Activated CD4-positive, alpha-beta T cell treated with anti-CD3 and anti-CD28 coated beads for 36 hours (primary cell): ENCODE measurements around the gene ABCA9. TPM values are rescaled to one million over a fixed set of nuclear protein-coding genes. Genes with fewer than 3 reads are reported as not detected.

ENCODE experiments used
- ATAC-seq: fragments of 200-7000 bp; cut with Tn5 transposase; one replicate; pipeline ENCODE4 v1.10.0; 2021; ENCODE audit warnings: mild to moderate bottlenecking, moderate library complexity
- CTCF ChIA-PET: fragments of 350-600 bp; sonication (Branson Sonifier 250); formaldehyde crosslinking; loops from one replicate; lab custom pipeline; 2021; ENCODE audit warnings: antibody characterized with exemption; lab: Charles Lee
- POLR2A ChIA-PET: fragments of 350-600 bp; sonication (Branson Sonifier 250); formaldehyde crosslinking; loops from one replicate; lab custom pipeline; 2021; ENCODE audit warnings: antibody characterized with exemption, inconsistent platforms; lab: Charles Lee
- DNase-seq: peaks from one replicate; pipeline ENCODE4 v3.0.0-alpha.2; 2020
- H3K27ac Mint-ChIP-seq: one replicate; pipeline ENCODE4 v1.8.0; 2021; ENCODE audit warnings: mixed read lengths
- H3K27me3 Mint-ChIP-seq: one replicate; pipeline ENCODE4 v1.8.0; 2021; ENCODE audit warnings: mixed read lengths
- H3K36me3 Mint-ChIP-seq: one replicate; pipeline ENCODE4 v1.8.0; 2021; ENCODE audit warnings: low read depth, mixed read lengths
- H3K4me1 Mint-ChIP-seq: one replicate; pipeline ENCODE4 v1.8.0; 2021; ENCODE audit warnings: mixed read lengths
- H3K4me3 Mint-ChIP-seq: one replicate; pipeline ENCODE4 v1.8.0; 2021; ENCODE audit warnings: mild to moderate bottlenecking, moderate library complexity, mixed read lengths
- H3K9me3 Mint-ChIP-seq: one replicate; pipeline ENCODE4 v1.8.0; 2021; ENCODE audit warnings: low read depth, mixed read lengths
- intact Hi-C, 2 experiments: fragments of 100-400 bp; cut with DNase I in 1 of 2; cut with micrococcal nuclease in 1 of 2; formaldehyde crosslinking; loops; one replicate each; pipeline versions ENCODE4 v1.14.2 to v1.15.1; 2022 to 2024; cut with DNase I, micrococcal nuclease
- total RNA-seq, 2 experiments: library from RNA; stranded (reverse); gene quantifications; one replicate each; pipeline ENCODE4 v1.2.3, GENCODE V29; 2021

Gene ABCA9
- total RNA-seq, 2 experiments from 2014 or later, result not detected

DNA sequence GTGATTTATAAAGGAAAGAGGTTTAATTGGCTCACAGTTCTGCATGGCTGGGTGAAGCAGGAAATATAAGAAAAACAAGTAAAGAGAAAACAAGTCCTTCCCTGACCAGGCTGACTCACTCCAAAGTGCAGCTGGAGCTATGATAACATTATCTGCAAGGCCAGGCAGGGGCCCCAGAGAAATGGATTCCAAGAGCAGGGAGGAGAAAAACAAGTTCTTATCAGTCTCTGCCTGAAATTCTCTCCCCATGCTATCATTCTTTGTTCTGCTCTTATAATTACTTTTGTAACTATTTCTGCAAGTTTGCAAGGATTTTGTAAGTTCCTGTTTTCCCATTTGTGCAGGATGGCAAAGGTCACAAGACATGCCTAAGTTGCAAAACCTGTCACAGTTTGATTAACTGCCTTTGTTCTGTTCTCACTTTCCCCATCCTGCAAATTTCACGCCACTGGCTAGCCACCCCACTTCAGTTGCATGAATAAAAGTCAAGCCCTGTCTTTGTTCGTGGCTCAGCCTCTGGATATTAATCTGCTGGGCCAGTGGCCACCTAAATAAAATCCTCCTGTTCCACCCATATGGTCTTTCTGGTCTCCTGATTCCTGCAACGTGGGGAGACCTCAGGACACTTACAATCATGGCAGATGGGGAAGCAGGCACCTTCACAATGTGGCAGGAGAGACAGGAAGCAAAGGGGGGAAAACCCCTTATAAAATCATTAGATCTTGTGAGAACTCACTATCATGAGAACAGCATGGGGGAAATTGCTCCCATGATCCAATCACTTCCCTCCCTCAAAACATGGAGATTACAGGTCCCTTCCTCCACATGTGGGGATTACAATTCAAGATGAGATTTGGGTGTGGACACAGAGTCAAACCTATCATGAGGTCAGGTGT, 13.1 kb downstream of the ABCA9 start:
- ChIA-PET POLR2A (no interaction called here), CTCF (no interaction called here)
- H3K27me3 Mint-ChIP-seq, result peaks cover 7% of the 10 kb centered on the region
- H3K36me3 Mint-ChIP-seq, result no peaks in the 10 kb centered on the region
- ATAC-seq (no peak), DNase-seq (no peak)
- intact Hi-C loops, result no loop called here
- no peak overlapping the region for H3K4me3 Mint-ChIP-seq
- H3K4me1 Mint-ChIP-seq, result peaks cover 4% of the 10 kb centered on the region
- H3K27ac Mint-ChIP-seq, result no peak overlapping the region
- no peaks in the 10 kb centered on the region for H3K9me3 Mint-ChIP-seq

DNA sequence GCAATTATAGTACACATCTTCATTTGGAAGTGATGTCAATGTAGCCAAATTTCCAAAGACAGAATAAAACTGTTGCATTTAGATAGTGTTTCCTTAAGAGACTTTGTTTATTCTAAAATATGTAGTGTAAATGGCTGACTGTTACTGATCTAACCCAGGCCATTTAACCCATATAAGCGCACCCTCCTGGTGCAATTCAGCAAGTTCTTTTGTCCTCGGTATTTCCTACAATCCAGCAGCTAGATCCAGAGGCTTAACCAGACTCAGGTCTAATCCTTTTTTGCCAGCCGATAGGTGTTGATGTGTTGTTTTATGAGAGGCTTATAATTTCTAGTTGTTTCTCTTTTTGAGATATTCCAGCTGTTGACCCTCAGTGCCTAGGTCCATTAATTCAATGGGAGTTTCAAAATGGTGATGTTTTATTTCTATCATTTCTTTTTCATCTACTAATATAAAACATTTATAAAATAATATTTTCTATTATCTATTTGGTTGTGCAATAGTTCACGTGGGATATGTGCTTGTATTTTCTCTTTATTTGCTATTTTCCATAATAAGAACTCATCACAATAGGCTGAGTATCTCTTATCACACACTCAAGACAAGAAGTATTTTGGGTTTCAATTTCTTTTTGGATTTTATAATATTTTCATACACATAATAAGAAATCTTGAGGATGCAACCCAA, 14.5 kb downstream of the ABCA9 start:
- POLR2A ChIA-PET, result no interaction called here
- Mint-ChIP-seq H3K27me3 (peaks cover 2% of the 10 kb centered on the region), H3K4me3 (no peak overlapping the region), H3K36me3 (no peaks in the 10 kb centered on the region), H3K4me1 (peaks cover 4% of the 10 kb centered on the region), H3K27ac (no peak overlapping the region), H3K9me3 (no peaks in the 10 kb centered on the region)
- ATAC-seq (no peak), DNase-seq (no peak)
- intact Hi-C loops, result no loop called here
- CTCF ChIA-PET, result no interaction called here

DNA sequence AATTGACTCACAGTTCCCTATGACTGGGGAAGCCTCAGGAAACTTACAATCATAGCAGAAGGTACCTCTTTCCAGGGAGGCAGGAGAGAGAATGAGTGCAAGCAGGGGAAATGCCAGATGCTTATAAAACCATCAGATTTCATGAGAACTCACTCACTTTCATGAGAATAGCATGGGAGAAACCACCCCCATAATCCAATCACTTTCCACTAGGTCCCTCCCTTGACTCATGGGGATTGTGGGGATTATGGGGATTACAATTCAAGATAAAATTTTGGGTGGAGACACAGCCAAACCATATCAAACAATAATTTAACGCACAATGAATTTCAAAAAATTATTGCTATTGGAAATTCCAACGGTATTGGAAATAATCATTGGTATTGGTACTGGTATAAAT, 15.1 kb downstream of the ABCA9 start:
- ATAC-seq (no peak), DNase-seq (no peak)
- no peak overlapping the region for H3K27ac Mint-ChIP-seq
- H3K4me1 Mint-ChIP-seq, result peaks cover 4% of the 10 kb centered on the region
- H3K36me3 Mint-ChIP-seq, result no peaks in the 10 kb centered on the region
- CTCF ChIA-PET, result no interaction called here
- H3K9me3 Mint-ChIP-seq, result no peaks in the 10 kb centered on the region
- intact Hi-C loops, result no loop called here
- POLR2A ChIA-PET, result no interaction called here
- H3K27me3 Mint-ChIP-seq, result peaks cover 1% of the 10 kb centered on the region
- H3K4me3 Mint-ChIP-seq, result no peak overlapping the region

DNA sequence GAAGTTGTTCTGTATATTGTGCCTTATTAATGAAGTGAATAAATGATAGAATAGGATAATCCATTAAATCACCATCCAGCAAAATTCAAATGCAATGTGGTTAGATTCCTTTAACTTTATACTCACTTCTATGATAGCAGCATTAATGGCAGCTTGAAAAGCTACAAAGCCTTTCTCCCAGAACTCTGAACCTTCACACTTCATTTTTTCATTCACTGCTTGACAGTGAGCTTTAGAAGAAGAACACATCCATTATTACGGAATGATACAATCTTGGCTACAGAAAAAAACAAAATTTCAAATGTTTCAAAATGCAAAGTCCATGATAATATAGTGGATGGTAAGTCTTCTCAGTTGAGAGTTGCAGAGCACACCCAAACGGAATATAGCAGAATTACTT, 16.4 kb downstream of the ABCA9 start:
- CTCF ChIA-PET, result no interaction called here
- ATAC-seq (no peak), DNase-seq (no peak)
- H3K27ac Mint-ChIP-seq, result no peak overlapping the region
- POLR2A ChIA-PET, result no interaction called here
- H3K4me1 Mint-ChIP-seq, result peaks cover 4% of the 10 kb centered on the region
- intact Hi-C loops, result no loop called here
- no peak overlapping the region for H3K4me3 Mint-ChIP-seq
- H3K27me3 Mint-ChIP-seq, result peaks cover 1% of the 10 kb centered on the region
- H3K36me3 Mint-ChIP-seq, result no peaks in the 10 kb centered on the region
- no peaks in the 10 kb centered on the region for H3K9me3 Mint-ChIP-seq

DNA sequence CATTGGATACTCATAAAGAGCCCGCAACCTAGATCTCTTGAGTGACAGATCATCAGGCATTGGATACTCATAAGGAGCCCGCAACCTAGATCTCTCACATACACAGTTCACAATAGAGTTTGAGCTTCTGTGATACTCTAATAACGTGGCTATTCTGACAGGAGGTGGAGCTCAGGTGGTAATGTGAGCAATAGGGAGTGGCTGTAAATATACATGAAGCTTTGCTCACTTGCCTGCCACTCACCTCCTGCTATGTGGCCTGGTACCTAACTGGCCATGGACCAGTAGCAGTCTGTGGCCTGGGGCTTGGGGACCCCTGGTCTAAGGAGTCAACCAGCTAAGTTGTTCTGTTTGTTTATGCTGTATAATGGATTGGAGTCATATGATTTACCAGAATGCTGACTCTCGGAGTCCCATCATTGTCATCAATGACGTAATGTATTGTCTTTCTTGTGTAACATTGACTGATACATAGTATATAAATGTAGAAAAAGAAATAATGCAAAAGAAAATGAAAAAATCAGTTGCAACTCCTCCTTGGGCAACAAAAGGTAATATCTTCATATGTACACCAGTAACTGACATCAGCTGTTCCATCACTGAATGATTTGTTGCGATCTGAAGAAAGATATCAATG, 17.5 kb downstream of the ABCA9 start:
- ATAC-seq, result no peak
- ChIA-PET POLR2A (no interaction called here), CTCF (no interaction called here)
- DNase-seq, result no peak
- no peaks in the 10 kb centered on the region for H3K9me3 Mint-ChIP-seq
- peaks cover 1% of the 10 kb centered on the region for H3K27me3 Mint-ChIP-seq
- no peak overlapping the region for H3K4me3 Mint-ChIP-seq
- no peaks in the 10 kb centered on the region for H3K36me3 Mint-ChIP-seq
- H3K27ac Mint-ChIP-seq, result no peak overlapping the region
- no peaks in the 10 kb centered on the region for H3K4me1 Mint-ChIP-seq
- intact Hi-C loops, result no loop called here

DNA sequence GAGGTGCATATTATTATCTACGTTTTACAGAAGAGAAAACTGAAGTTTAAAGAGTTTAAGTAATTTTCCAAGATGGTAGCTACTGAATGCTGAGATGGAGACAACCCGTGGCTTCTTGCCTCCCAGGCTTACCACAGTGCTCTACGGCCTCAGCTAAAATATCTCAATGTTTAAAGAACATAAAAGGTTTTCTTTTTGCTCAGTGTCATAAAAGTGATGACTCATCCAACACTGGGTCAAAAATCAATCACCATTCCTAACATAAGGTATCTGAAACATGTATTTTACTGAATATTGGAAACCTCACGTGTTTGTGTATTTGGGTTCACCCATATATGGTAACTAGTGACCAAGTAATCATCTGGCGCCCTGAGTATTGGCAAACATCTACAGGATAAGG, 18.4 kb downstream of the ABCA9 start:
- POLR2A ChIA-PET, result no interaction called here
- no peak for DNase-seq
- Mint-ChIP-seq H3K27ac (no peak overlapping the region), H3K27me3 (no peaks in the 10 kb centered on the region), H3K36me3 (no peaks in the 10 kb centered on the region), H3K4me3 (no peak overlapping the region), H3K4me1 (no peaks in the 10 kb centered on the region), H3K9me3 (peaks cover 2% of the 10 kb centered on the region)
- CTCF ChIA-PET, result no interaction called here
- ATAC-seq, result no peak
- intact Hi-C loops, result no loop called here

DNA sequence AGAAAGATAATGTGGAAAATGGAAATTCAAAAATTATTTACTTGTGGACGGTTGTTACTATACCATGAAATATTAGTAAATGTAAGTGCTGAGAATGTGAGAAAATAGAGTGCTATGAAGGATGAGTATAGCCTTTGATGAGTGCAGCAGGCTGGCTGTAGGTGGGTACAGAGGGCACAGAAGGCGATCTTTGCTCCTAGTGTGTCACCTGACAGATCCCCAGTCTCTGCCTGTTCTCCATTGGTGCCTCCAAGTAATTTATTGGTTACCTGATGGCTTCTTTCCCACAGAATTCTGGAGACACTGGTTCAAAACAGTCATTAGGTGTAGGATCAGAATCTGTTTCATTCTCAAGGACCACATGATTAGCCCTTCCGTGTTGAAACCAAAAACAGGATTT, 28.9 kb downstream of the ABCA9 start:
- Mint-ChIP-seq H3K27ac (no peak overlapping the region), H3K9me3 (no peaks in the 10 kb centered on the region), H3K4me1 (no peaks in the 10 kb centered on the region), H3K4me3 (no peak overlapping the region), H3K36me3 (no peaks in the 10 kb centered on the region), H3K27me3 (no peaks in the 10 kb centered on the region)
- intact Hi-C loops, result no loop called here
- DNase-seq (no peak), ATAC-seq (no peak)
- ChIA-PET POLR2A (no interaction called here), CTCF (no interaction called here)

DNA sequence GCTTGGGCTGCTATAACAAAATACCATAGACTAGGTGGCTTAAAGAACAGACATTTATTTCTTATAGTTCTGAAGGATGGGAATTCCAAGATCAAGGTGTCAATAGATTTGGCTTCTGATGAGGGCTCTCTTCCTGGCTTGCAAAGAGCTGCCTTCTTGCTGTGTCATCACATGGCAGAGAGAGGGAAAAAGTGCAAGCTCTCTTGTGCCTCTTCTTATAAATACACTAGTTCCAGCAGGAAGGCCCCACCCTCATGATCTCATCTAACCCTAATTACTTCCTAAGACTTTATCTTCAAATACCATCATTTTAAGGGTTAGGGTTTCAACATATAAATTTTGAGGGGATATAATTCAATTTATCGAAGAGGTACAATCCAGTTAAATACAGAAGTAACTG, 30.6 kb downstream of the ABCA9 start:
- intact Hi-C loops, result no loop called here
- H3K36me3 Mint-ChIP-seq, result no peaks in the 10 kb centered on the region
- ATAC-seq, result no peak
- no peaks in the 10 kb centered on the region for H3K9me3 Mint-ChIP-seq
- H3K27ac Mint-ChIP-seq, result no peak overlapping the region
- H3K4me3 Mint-ChIP-seq, result no peak overlapping the region
- CTCF ChIA-PET, result no interaction called here
- no peaks in the 10 kb centered on the region for H3K27me3 Mint-ChIP-seq
- no peak for DNase-seq
- H3K4me1 Mint-ChIP-seq, result no peaks in the 10 kb centered on the region
- POLR2A ChIA-PET, result no interaction called here

DNA sequence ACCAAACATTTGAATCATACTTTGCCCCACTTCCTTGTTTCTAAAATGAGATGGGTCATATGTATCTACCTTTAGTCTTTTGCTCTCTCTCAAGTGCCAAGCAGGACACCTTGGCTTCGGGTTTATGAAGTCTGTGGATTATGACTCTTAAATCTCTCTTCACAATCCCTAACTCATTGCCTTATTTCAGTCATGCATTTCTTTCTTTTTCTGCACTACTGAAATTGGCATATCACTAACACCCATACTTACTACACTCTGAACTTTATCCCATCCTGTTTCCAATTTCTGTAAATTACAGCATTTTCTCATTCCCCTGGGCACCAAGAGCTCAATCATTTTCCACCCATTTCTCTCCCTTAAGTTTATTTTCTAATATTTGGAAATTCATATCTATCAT, 42.0 kb downstream of the ABCA9 start:
- ATAC-seq (no peak), DNase-seq (no peak)
- ChIA-PET POLR2A (no interaction called here), CTCF (no interaction called here)
- Mint-ChIP-seq H3K27ac (no peak overlapping the region), H3K9me3 (no peaks in the 10 kb centered on the region), H3K36me3 (no peaks in the 10 kb centered on the region), H3K27me3 (no peaks in the 10 kb centered on the region), H3K4me1 (no peaks in the 10 kb centered on the region), H3K4me3 (no peak overlapping the region)
- intact Hi-C loops, result no loop called here

DNA sequence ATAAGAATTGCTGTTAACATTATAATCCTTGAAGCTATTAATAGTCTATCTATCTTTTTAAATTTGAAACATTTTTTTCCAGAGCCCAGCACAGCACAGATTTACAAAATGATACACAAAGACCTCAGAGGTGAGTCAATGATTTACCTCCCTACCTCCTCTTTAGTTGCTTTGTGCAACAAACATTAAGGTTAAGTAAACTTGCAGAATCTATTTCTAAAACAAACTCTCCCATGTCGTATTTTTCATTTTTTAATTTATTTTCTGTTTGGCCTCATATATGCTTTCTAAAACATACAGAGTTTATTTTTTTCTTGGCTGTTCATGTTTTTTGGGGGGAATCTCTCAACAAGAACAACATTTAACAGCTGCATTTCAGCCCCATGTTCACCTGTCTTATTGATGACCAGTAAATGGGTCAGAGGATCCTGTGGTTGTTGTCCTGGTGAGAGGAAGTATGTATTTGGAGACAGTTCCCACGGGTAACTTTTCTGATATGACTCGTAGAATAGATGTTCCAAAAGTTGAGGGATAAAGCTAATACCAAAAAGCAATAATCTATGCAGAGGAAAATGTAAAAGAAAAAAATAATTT, 42.6 kb downstream of the ABCA9 start:
- DNase-seq (no peak), ATAC-seq (no peak)
- H3K4me3 Mint-ChIP-seq, result no peak overlapping the region
- H3K36me3 Mint-ChIP-seq, result no peaks in the 10 kb centered on the region
- CTCF ChIA-PET, result interaction anchor here (1.2 kb wide), 1 partner anchor 10 kb away, joined by 3 read pairs; no protein-coding TSS in a partner anchor
- H3K9me3 Mint-ChIP-seq, result no peaks in the 10 kb centered on the region
- intact Hi-C loops, result no loop called here
- H3K27ac Mint-ChIP-seq, result no peak overlapping the region
- no peaks in the 10 kb centered on the region for H3K27me3 Mint-ChIP-seq
- H3K4me1 Mint-ChIP-seq, result no peaks in the 10 kb centered on the region
- POLR2A ChIA-PET, result no interaction called here

DNA sequence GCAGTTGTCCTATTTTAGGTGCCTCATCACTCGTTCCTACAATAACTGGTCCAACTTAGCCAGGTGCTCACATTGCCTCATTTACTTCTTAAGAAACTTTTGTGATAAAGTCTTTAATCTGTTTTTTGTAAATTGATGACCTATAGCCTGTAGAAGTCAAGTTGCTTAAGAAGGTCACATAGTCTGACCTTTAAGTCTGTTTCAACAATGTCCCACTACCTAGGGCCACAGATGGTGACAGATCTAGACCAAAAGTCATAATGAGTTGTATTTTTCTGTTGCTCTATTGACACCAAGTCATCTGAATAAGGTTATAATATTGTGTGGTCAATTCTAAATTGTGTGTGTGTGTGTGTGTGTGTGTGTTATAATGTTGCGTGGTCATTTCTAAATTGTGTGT, 45.1 kb downstream of the ABCA9 start:
- intact Hi-C loops, result no loop called here
- Mint-ChIP-seq H3K27ac (no peak overlapping the region), H3K9me3 (no peaks in the 10 kb centered on the region), H3K4me1 (no peaks in the 10 kb centered on the region), H3K36me3 (no peaks in the 10 kb centered on the region), H3K4me3 (no peak overlapping the region), H3K27me3 (no peaks in the 10 kb centered on the region)
- ATAC-seq (no peak), DNase-seq (no peak)
- CTCF ChIA-PET, result no interaction called here
- POLR2A ChIA-PET, result no interaction called here
